Activated naive CD4-positive, alpha-beta T cell treated with anti-CD3 and anti-CD28 coated beads, Interleukin-2, amount 50 U/mL, for 24 hours (primary cell): ENCODE data around the gene SYNDIG1.
"Not testable (repeated sequence)": the region's sequence is repeated elsewhere in the genome, so short reads cannot be mapped to it uniquely, and the experiment has no call there.

Experiments used
- H3K27ac Mint-ChIP-seq: one replicate; pipeline ENCODE4 v1.8.0; 2021; ENCODE audit warnings: mild to moderate bottlenecking, mixed read lengths
- H3K27me3 Mint-ChIP-seq: one replicate; pipeline ENCODE4 v1.8.0; 2021; ENCODE audit warnings: mixed read lengths
- H3K36me3 Mint-ChIP-seq: one replicate; pipeline ENCODE4 v1.8.0; 2021; ENCODE audit warnings: mixed read lengths
- H3K4me1 Mint-ChIP-seq: one replicate; pipeline ENCODE4 v1.8.0; 2021; ENCODE audit warnings: mixed read lengths
- H3K4me3 Mint-ChIP-seq: one replicate; pipeline ENCODE4 v1.8.0; 2021; ENCODE audit warnings: mild to moderate bottlenecking, mixed read lengths
- H3K9me3 Mint-ChIP-seq: one replicate; pipeline ENCODE4 v1.8.0; 2021; ENCODE audit warnings: mixed read lengths

Gene SYNDIG1

DNA sequence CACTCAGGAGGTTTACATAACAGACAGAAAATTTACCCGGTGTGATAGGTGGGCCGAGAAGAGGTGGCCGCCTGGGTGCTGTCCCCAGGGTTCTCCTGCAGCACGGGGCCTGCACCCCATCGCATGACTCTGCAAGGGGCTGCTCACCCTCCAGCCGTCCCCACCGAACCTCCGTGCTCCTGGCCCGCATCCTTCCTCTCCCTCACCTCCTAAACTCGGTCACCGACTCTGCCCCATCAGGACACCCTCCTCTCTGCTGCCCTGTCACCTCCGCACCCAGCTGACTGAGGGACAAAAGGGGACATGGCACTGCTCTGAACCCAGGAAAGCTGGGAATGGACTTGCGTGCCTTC, 147.6 kb downstream of the SYNDIG1 start:
- Mint-ChIP-seq H3K4me1 (no peaks in the 10 kb centered on the region), H3K27ac (no peak overlapping the region), H3K9me3 (no peaks in the 10 kb centered on the region), H3K36me3 (no peaks in the 10 kb centered on the region), H3K27me3 (peaks cover under 1% of the 10 kb centered on the region), H3K4me3 (no peak overlapping the region)

DNA sequence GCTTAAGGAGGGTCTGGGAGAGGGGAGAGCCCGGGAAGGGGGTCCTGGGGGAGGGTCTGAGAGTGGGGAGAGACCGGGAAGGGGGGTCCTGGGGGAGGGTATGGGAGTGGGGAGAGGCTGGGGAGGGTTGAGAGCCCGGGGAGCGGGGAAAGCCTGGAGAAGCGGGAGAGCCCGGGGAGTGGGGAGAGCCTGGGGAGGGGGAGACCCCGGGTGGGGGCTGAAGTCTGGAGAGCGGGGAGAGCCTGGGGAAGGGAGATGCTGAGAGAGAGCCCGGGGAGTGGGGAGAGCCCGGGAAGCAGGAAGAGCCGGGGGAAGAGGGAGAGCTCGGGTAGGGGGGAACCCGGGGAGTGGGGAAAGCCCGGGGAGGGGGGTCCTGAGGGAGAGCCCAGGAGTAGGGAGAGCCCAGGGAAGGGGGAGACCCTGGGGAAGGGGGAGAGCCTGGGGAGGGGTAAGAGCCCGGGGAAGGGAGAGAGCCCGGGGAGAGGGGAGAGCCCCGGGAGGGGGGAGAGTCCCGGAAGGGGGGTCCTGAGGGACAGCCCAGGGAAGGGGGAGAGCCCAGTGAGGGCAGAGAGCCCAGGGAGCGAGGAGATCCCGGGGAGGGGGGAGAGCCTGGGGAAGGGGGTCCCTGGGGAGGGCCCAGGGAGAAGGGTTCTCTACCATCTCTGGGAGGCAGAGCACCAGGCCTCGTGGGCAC, 148.5 kb downstream of the SYNDIG1 start:
- no peaks in the 10 kb centered on the region for H3K4me1 Mint-ChIP-seq

DNA sequence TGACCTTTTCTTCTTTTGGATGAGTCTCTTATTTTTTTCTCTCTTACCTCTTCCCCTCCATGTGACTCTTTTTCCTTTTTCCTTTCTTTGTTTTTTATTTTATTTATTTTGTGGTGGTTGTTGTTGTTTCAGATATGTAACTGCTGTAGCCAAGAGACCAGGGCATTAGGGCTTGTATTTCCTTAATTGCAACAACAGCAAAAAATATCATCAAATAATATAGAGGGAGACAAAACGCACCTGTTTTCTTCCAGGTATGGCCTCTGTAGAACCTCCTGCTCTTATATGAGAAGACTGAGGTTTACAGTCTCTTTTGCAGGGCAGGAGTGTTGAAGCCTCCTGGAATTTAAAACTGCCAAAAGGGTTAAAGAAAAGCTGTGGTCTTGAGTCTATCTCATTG, 149.3 kb downstream of the SYNDIG1 start:
- Mint-ChIP-seq H3K4me3 (no peak overlapping the region), H3K27ac (no peak overlapping the region), H3K4me1 (no peaks in the 10 kb centered on the region), H3K9me3 (no peaks in the 10 kb centered on the region), H3K36me3 (no peaks in the 10 kb centered on the region), H3K27me3 (peaks cover 1% of the 10 kb centered on the region)

More for the DNA sequence above, 148.5 kb downstream of the SYNDIG1 start:
- Mint-ChIP-seq H3K4me3 (no peak overlapping the region), H3K27ac (no peak overlapping the region), H3K27me3 (peaks cover 1% of the 10 kb centered on the region), H3K9me3 (no peaks in the 10 kb centered on the region), H3K36me3 (no peaks in the 10 kb centered on the region)

DNA sequence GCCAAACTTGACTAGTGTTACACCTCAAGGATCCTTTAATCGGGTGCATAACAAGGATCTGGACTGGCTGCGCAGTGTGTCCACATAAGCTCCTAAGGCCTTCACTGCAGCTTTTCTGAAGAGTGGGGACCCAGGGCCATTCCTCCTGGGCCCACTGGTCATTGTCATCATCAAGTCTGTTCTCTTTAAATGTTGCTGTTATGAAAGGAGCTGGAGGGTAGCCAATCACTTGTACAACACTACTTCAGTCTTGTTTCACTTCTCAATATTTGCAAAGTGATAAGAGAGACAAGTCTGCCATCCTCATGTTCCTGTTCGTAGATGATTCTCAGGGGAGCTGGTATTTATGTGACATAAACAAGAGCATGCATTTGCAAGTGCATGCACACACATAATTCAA, 149.8 kb downstream of the SYNDIG1 start:
- Mint-ChIP-seq H3K27me3 (peaks cover 1% of the 10 kb centered on the region), H3K4me3 (no peak overlapping the region), H3K4me1 (no peaks in the 10 kb centered on the region), H3K27ac (no peak overlapping the region), H3K9me3 (no peaks in the 10 kb centered on the region), H3K36me3 (no peaks in the 10 kb centered on the region)

- no peak overlapping the region for H3K4me3 Mint-ChIP-seq
- H3K4me1 Mint-ChIP-seq: no peaks in the 10 kb centered on the region
- H3K36me3 Mint-ChIP-seq: no peaks in the 10 kb centered on the region
- no peak overlapping the region for H3K27ac Mint-ChIP-seq
- peaks cover 3% of the 10 kb centered on the region for H3K27me3 Mint-ChIP-seq
- H3K9me3 Mint-ChIP-seq: no peaks in the 10 kb centered on the region
Observed at GRCh38 chr20:24620937-24621519, 151.6 kb downstream of the SYNDIG1 start.

DNA sequence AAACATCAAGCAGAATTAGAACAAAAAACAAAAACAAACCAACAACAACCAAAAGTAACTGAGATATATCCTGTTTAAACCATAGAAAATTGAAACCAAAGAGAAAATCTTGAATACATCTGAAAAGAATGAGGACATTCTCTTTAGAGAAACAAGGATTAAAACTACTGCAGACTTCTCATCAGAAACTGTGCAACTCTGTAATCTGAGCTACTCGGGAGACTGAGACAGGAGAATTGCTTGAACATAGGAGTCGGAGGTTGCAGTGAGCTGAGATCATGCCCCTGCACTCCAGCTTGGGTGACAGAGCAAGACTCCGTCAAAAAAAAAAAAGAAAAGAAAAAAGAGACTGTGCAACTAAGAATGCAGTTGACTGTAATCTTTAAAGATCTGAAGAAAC, 153.4 kb downstream of the SYNDIG1 start:
- Mint-ChIP-seq H3K27me3 (peaks cover 3% of the 10 kb centered on the region), H3K36me3 (no peaks in the 10 kb centered on the region), H3K27ac (no peak overlapping the region), H3K4me1 (no peaks in the 10 kb centered on the region), H3K4me3 (no peak overlapping the region), H3K9me3 (no peaks in the 10 kb centered on the region)

GRCh38 chr20:24626141-24626540, 156.7 kb downstream of the SYNDIG1 start:
- peaks cover 16% of the 10 kb centered on the region for H3K4me1 Mint-ChIP-seq
- not testable (repeated sequence) for H3K4me3 Mint-ChIP-seq, H3K27ac Mint-ChIP-seq, H3K27me3 Mint-ChIP-seq, H3K9me3 Mint-ChIP-seq, H3K36me3 Mint-ChIP-seq

- no peaks in the 10 kb centered on the region for H3K36me3 Mint-ChIP-seq
- H3K4me1 Mint-ChIP-seq: peaks cover 16% of the 10 kb centered on the region
- H3K27me3 Mint-ChIP-seq: peaks cover 2% of the 10 kb centered on the region
- no peak overlapping the region for H3K4me3 Mint-ChIP-seq
- no peak overlapping the region for H3K27ac Mint-ChIP-seq
- H3K9me3 Mint-ChIP-seq: no peaks in the 10 kb centered on the region
Observed at GRCh38 chr20:24627291-24627690, 157.9 kb downstream of the SYNDIG1 start.

- H3K4me3 Mint-ChIP-seq: no peak overlapping the region
- H3K36me3 Mint-ChIP-seq: no peaks in the 10 kb centered on the region
- H3K27ac Mint-ChIP-seq: no peak overlapping the region
- peaks cover 16% of the 10 kb centered on the region for H3K4me1 Mint-ChIP-seq
- no peaks in the 10 kb centered on the region for H3K9me3 Mint-ChIP-seq
- H3K27me3 Mint-ChIP-seq: peaks cover 2% of the 10 kb centered on the region
Observed at GRCh38 chr20:24627926-24628325, 158.5 kb downstream of the SYNDIG1 start.

GRCh38 chr20:24628985-24629384, 159.6 kb downstream of the SYNDIG1 start:
- no peaks in the 10 kb centered on the region for H3K9me3 Mint-ChIP-seq

DNA sequence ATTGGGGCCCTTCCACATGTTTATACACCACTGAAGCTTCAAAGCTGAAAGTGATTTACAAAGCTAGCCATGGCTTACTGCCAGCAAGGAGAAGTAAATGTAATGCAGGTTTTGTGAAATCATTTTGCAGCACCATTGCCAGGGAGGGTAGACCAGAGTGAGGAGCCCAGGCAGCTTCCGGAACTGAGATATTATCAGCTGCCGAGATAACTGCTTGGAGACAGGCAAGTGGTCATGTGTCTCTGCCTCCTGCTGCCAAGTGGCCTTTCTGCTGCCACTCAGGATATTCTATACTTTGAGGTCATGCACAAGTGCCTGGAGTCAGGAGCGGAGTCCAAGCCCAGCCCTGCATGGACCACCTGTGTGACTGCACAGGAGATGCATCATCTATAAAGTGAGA, 160.2 kb downstream of the SYNDIG1 start:
- H3K27ac Mint-ChIP-seq: no peak overlapping the region
- H3K27me3 Mint-ChIP-seq: peaks cover 5% of the 10 kb centered on the region
- no peaks in the 10 kb centered on the region for H3K9me3 Mint-ChIP-seq
- H3K36me3 Mint-ChIP-seq: no peaks in the 10 kb centered on the region
- H3K4me1 Mint-ChIP-seq: peaks cover 16% of the 10 kb centered on the region
- no peak overlapping the region for H3K4me3 Mint-ChIP-seq

More at GRCh38 chr20:24628985-24629384, 159.6 kb downstream of the SYNDIG1 start:
- Mint-ChIP-seq H3K27me3 (peaks cover 4% of the 10 kb centered on the region), H3K27ac (no peak overlapping the region), H3K36me3 (no peaks in the 10 kb centered on the region), H3K4me1 (peaks cover 16% of the 10 kb centered on the region), H3K4me3 (no peak overlapping the region)

- Mint-ChIP-seq H3K4me3 (no peak overlapping the region), H3K4me1 (peaks cover 16% of the 10 kb centered on the region), H3K27ac (no peak overlapping the region), H3K9me3 (no peaks in the 10 kb centered on the region), H3K27me3 (peaks cover 6% of the 10 kb centered on the region), H3K36me3 (no peaks in the 10 kb centered on the region)
Observed at GRCh38 chr20:24630486-24631172, 161.2 kb downstream of the SYNDIG1 start.

DNA sequence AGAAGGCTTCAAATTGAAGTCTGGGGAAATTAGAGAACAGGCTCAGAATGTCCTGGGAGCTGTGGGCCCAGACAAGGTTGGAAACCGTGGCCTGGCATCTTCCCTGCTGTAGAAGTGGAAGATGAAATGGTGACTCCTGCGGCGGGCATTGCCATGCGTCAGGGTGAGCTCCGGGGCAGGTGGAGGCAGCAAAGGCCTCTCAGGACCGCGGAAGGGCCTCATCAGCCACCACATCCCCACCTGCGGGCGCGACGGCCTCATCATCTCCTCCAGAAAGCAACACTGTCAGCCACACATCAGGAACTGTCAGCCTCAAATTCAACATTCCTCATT, 161.7 kb downstream of the SYNDIG1 start:
- no peaks in the 10 kb centered on the region for H3K36me3 Mint-ChIP-seq
- peaks cover 6% of the 10 kb centered on the region for H3K27me3 Mint-ChIP-seq
- H3K4me1 Mint-ChIP-seq: peaks cover 16% of the 10 kb centered on the region
- H3K9me3 Mint-ChIP-seq: no peaks in the 10 kb centered on the region
- no peak overlapping the region for H3K4me3 Mint-ChIP-seq
- H3K27ac Mint-ChIP-seq: no peak overlapping the region

GRCh38 chr20:24632581-24632980, 163.2 kb downstream of the SYNDIG1 start:
- H3K4me3 Mint-ChIP-seq: no peak overlapping the region

GRCh38 chr20:24633026-24633425, 163.6 kb downstream of the SYNDIG1 start:
- no peaks in the 10 kb centered on the region for H3K9me3 Mint-ChIP-seq
- no peaks in the 10 kb centered on the region for H3K36me3 Mint-ChIP-seq
- H3K4me3 Mint-ChIP-seq: no peak overlapping the region
- peaks cover 6% of the 10 kb centered on the region for H3K27me3 Mint-ChIP-seq
- no peak overlapping the region for H3K27ac Mint-ChIP-seq
- peaks cover 16% of the 10 kb centered on the region for H3K4me1 Mint-ChIP-seq

More at GRCh38 chr20:24632581-24632980, 163.2 kb downstream of the SYNDIG1 start:
- Mint-ChIP-seq H3K27ac (no peak overlapping the region), H3K4me1 (peaks cover 16% of the 10 kb centered on the region), H3K9me3 (no peaks in the 10 kb centered on the region), H3K27me3 (peaks cover 6% of the 10 kb centered on the region), H3K36me3 (no peaks in the 10 kb centered on the region)

GRCh38 chr20:24633521-24633920, 164.1 kb downstream of the SYNDIG1 start:
- Mint-ChIP-seq H3K4me1 (peaks cover 16% of the 10 kb centered on the region), H3K36me3 (no peaks in the 10 kb centered on the region), H3K27me3 (peaks cover 6% of the 10 kb centered on the region), H3K4me3 (no peak overlapping the region), H3K9me3 (no peaks in the 10 kb centered on the region), H3K27ac (no peak overlapping the region)
